Mucosa of descending colon (tissue), 3 donors: ENCODE results near the gene CATSPERB. TPM values are rescaled to one million over a fixed set of nuclear protein-coding genes. Genes with fewer than 3 reads are reported as not detected.

Experiments used
- ATAC-seq: fragments of 200-7000 bp; cut with Tn5 transposase; one replicate; pipeline ENCODE4 v1.9.1; 2020; ENCODE audit warnings: mild to moderate bottlenecking, moderate library complexity
- DNase-seq, 3 donors: peaks; one replicate each; pipeline ENCODE4 v3.0.0-alpha.2; 2020
- H3K36me3 ChIP-seq: fragments of 200-600 bp; one replicate; pipeline ENCODE4 v1.8.0; 2021; ENCODE audit warnings: low read depth, mild to moderate bottlenecking
- H3K4me1 ChIP-seq: fragments of 200-600 bp; one replicate; pipeline ENCODE4 v1.8.0; 2021; ENCODE audit warnings: low read depth, mild to moderate bottlenecking
- H3K4me3 ChIP-seq: fragments of 200-600 bp; one replicate; pipeline ENCODE4 v1.8.0; 2021; ENCODE audit warnings: mild to moderate bottlenecking
- H3K9me3 ChIP-seq: fragments of 200-600 bp; one replicate; pipeline ENCODE4 v1.8.0; 2021; ENCODE audit warnings: mild to moderate bottlenecking
- intact Hi-C, 2 donors: fragments of 100-400 bp; cut with DNase I in 1 of 2; cut with micrococcal nuclease in 1 of 2; formaldehyde crosslinking; loops; one replicate each; pipeline versions ENCODE4 v1.11.0 to v1.11.1; 2022; cut with DNase I, micrococcal nuclease
- total RNA-seq, 3 donors: library from RNA; stranded (reverse); fragmentation: NEBNext Ultra II Directional in 2 of 3; extraction: Animal tissue kit (Norgen Biotek cat#: 25700) in 2 of 3; gene quantifications; one replicate each; pipeline versions ENCODE4 v1.2.1 to v1.2.4, GENCODE V29; 2021 to 2023
- TF ChIP-seq, protein P1 (sequence below): fragments of 200-600 bp; IDR thresholded peaks from one replicate; pipeline ENCODE4 v1.8.0; 2022; ENCODE audit warnings: antibody characterized with exemption, mild to moderate bottlenecking
- donor health status: DM: no; HTN: no; CAD: no; lungs with moderate emphysema.
- donor health status: DM: no; HTN: no; CAD: no.
- donor health status: DM: no; HTN: yes; CAD: no.

Gene CATSPERB
- total RNA-seq, 3 donors from 2014 or later, result 3.5 to 7.0 (median 4.1) TPM

DNA sequence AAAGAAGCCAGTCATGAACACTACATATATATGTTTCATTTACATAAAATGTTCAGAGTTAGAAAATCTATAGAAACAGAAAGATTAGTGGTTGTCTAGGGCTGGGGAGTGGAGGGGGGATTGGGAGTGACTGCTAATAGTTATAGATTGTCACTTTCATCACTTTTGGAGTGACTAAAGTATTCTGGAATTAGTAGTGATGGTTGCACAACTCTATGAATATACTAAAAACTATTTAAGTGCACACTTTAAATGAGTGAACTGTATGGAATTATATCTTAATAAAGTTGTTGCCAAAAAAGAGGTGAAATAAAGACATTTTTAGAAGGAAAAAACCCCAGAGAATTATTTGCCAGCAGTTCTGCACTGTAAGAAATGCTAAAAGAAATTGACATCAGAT is 9.5 kb downstream of the CATSPERB start:
- TF ChIP-seq, protein P1, sequence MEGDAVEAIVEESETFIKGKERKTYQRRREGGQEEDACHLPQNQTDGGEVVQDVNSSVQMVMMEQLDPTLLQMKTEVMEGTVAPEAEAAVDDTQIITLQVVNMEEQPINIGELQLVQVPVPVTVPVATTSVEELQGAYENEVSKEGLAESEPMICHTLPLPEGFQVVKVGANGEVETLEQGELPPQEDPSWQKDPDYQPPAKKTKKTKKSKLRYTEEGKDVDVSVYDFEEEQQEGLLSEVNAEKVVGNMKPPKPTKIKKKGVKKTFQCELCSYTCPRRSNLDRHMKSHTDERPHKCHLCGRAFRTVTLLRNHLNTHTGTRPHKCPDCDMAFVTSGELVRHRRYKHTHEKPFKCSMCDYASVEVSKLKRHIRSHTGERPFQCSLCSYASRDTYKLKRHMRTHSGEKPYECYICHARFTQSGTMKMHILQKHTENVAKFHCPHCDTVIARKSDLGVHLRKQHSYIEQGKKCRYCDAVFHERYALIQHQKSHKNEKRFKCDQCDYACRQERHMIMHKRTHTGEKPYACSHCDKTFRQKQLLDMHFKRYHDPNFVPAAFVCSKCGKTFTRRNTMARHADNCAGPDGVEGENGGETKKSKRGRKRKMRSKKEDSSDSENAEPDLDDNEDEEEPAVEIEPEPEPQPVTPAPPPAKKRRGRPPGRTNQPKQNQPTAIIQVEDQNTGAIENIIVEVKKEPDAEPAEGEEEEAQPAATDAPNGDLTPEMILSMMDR, result no peak
- DNase-seq (no peak), ATAC-seq (no peak)
- H3K36me3 ChIP-seq, result no peaks in the 10 kb centered on the region
- intact Hi-C loops, result no loop called here
- no peak overlapping the region for H3K4me3 ChIP-seq
- no peaks in the 10 kb centered on the region for H3K4me1 ChIP-seq
- H3K9me3 ChIP-seq, result no peaks in the 10 kb centered on the region

DNA sequence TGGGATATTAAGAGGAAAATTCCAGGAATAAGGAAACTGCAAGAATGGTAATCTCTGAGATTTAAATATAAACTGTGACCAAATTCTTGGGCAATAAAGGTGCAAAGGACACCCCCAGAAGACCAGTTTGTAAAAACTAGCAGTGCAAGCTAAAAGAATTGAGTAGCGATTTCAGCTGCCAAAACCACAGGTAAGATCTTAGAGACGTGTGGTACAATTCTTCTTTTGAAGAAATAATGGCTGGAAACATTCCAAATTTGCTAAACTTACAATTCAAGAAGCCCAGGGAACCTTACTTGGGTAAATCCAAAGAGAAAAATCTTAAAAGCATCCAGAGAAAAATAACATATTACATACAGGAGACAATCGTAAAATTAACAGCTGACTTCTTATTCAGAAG is 12.0 kb downstream of the CATSPERB start:
- Histone ChIP-seq H3K9me3 (no peaks in the 10 kb centered on the region), H3K36me3 (no peaks in the 10 kb centered on the region), H3K4me3 (no peak overlapping the region), H3K4me1 (no peaks in the 10 kb centered on the region)
- ATAC-seq (no peak), DNase-seq (no peak)
- TF ChIP-seq, protein P1, result no peak
- intact Hi-C loops, result no loop called here

DNA sequence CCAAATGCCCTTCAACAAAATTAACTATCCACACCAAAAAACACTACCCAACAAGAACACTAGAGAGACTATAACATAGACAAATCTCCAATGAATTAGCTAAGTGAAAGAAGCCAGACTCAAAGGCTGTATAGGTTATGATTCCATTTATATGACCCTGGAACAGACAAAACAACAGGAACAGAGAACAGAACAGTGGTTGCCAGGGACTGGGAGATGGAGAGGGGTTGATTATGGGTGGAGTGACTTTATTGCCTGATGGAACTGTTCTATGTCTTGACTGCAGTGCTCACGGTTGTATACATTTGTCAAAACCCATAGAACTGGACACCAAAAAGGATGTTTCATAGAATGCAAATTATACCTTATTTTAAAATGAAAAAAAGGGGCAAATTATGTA is 14.9 kb downstream of the CATSPERB start:
- no peaks in the 10 kb centered on the region for H3K4me1 ChIP-seq
- H3K9me3 ChIP-seq, result no peaks in the 10 kb centered on the region
- DNase-seq (peak in 1 of 3 donors; percentile 11), ATAC-seq (peak; percentile 93)
- H3K36me3 ChIP-seq, result no peaks in the 10 kb centered on the region
- H3K4me3 ChIP-seq, result no peak overlapping the region
- TF ChIP-seq, protein P1, result no peak
- intact Hi-C loops, result no loop called here

GRCh38 chr14:91714805-91715204 is 17.1 kb downstream of the CATSPERB start:
- TF ChIP-seq, protein P1, result no peak
- Histone ChIP-seq H3K4me1 (no peaks in the 10 kb centered on the region), H3K9me3 (no peaks in the 10 kb centered on the region), H3K36me3 (no peaks in the 10 kb centered on the region), H3K4me3 (no peak overlapping the region)
- intact Hi-C loops, result no loop called here
- ATAC-seq (no peak), DNase-seq (peak in 1 of 3 donors; percentile 19)

GRCh38 chr14:91708795-91709194 is 23.1 kb downstream of the CATSPERB start:
- no peaks in the 10 kb centered on the region for H3K9me3 ChIP-seq
- no peak for ATAC-seq
- H3K4me1 ChIP-seq, result no peaks in the 10 kb centered on the region
- intact Hi-C loops, result no loop called here
- no peaks in the 10 kb centered on the region for H3K36me3 ChIP-seq
- DNase-seq, result no peak
- TF ChIP-seq, protein P1, result no peak
- no peak overlapping the region for H3K4me3 ChIP-seq

GRCh38 chr14:91706996-91707395 is 24.9 kb downstream of the CATSPERB start:
- H3K4me3 ChIP-seq, result no peak overlapping the region
- no peaks in the 10 kb centered on the region for H3K9me3 ChIP-seq
- TF ChIP-seq, protein P1, result no peak
- H3K4me1 ChIP-seq, result no peaks in the 10 kb centered on the region
- intact Hi-C loops, result no loop called here
- DNase-seq, result no peak
- H3K36me3 ChIP-seq, result no peaks in the 10 kb centered on the region
- no peak for ATAC-seq
